ENCODE results near the gene MFSD2B.
A peak's percentile ranks its signal among the peaks of the same experiment; 100 is the strongest.
"Not testable (repeated sequence)": the region's sequence is repeated elsewhere in the genome, so short reads cannot be mapped to it uniquely, and the experiment has no call there.

The MFSD2B gene

DNA sequence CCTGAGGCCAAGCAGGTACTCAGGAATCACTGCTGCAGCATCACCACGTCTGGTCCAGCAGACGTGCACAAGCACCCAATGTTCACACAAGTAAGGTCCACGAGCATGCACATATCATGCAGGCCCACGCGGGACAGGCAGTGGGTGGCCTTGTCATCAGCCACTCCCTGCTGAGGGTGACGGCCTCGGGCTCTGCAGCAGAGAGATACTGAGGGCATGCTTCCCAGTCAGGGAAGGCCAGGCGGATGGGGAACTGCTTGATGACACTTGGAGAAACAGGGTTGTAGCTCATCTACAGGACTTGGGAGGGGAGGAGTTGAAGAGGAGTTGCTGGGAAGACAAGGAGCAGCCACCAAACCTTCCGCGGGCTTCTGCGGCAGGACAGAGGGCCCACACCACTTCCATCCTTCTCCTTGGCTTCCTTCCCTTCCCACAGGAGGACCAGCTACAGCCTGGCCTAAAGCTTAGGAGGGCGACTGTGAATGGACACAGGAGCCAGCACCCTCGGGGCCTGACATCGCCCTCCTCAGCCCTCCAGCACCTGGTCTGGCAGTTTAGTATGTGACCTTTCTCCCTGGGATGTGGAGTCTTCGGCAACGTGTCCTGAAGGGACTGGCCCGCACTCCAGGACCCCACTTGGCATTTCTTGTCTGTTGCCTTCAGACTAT is 15.2 kb downstream of the MFSD2B start:
- TF ChIP-seq, protein P1, sequence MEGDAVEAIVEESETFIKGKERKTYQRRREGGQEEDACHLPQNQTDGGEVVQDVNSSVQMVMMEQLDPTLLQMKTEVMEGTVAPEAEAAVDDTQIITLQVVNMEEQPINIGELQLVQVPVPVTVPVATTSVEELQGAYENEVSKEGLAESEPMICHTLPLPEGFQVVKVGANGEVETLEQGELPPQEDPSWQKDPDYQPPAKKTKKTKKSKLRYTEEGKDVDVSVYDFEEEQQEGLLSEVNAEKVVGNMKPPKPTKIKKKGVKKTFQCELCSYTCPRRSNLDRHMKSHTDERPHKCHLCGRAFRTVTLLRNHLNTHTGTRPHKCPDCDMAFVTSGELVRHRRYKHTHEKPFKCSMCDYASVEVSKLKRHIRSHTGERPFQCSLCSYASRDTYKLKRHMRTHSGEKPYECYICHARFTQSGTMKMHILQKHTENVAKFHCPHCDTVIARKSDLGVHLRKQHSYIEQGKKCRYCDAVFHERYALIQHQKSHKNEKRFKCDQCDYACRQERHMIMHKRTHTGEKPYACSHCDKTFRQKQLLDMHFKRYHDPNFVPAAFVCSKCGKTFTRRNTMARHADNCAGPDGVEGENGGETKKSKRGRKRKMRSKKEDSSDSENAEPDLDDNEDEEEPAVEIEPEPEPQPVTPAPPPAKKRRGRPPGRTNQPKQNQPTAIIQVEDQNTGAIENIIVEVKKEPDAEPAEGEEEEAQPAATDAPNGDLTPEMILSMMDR (IDR thresholded peaks at IDR 0.05): no peak
- no peak overlapping the region for H3K4me3 ChIP-seq
- no peak for DNase-seq (ENCODE audit: low spot score)
- no peak overlapping the region for H3K27ac ChIP-seq

DNA sequence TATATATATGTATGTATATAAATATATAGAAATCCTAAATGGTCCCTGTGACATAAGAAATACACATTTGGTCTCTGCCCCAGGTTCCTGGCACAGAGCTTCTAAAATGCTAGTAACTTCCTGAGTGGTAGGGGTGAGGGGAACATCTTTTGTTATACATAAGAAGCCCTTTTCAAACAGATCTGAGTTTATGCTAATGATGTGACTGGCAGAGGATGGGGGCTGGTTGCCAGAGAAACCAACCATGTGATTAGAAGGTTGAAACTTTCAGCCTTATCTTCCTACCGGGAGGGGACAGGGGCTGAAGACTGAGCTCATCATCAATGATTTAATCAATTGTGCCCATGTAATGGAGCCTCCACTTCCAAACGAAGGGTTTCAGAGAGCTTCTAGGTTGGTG is 16.3 kb downstream of the MFSD2B start:
- H3K4me3 ChIP-seq: no peak overlapping the region
- H3K27ac ChIP-seq: no peak overlapping the region
- TF ChIP-seq, protein P1 (IDR thresholded peaks at IDR 0.05): no peak
- DNase-seq (ENCODE audit: low spot score): no peak

GRCh38 chr2:24038786-24039499 is 29.1 kb downstream of the MFSD2B start:
- TF ChIP-seq, protein P1 (IDR thresholded peaks at IDR 0.05): no peak
- Histone ChIP-seq H3K4me3 (no peak overlapping the region), H3K27ac (no peak overlapping the region)
- DNase-seq (ENCODE audit: low spot score): no peak

GRCh38 chr2:24040511-24040910 is 30.6 kb downstream of the MFSD2B start:
- H3K27ac ChIP-seq: no peak overlapping the region
- H3K4me3 ChIP-seq: no peak overlapping the region
- DNase-seq (ENCODE audit: low spot score): no peak
- TF ChIP-seq, protein P1 (IDR thresholded peaks at IDR 0.05): no peak

DNA sequence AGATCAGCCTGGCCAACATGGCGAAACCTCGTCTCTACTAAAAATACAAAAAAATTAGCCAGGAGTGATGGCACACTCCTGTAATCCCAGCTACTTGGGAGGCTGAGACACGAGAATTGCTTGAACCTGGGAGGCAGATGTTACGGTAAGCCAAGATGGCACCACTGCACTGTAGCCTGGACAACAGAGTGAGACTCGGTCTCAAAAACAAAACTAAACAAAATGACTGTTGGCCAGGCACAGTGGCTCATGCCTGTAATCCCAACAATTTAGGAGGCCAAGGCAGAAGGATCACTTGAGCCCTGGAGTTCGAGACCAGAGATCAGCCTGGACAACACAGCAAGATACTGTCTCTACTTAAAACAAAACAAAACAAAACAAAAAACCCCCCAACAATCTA is 33.2 kb downstream of the MFSD2B start:
- not testable (repeated sequence) for H3K4me3 ChIP-seq; H3K27ac ChIP-seq; DNase-seq (ENCODE audit: low spot score)

GRCh38 chr2:24045511-24046508 is 35.9 kb downstream of the MFSD2B start:
- no peak for DNase-seq (ENCODE audit: low spot score)
- peak overlapping the region; percentile 81 for H3K4me3 ChIP-seq

GRCh38 chr2:24046599-24046929 is 36.7 kb downstream of the MFSD2B start:
- TF ChIP-seq, protein P1 (IDR thresholded peaks at IDR 0.05): no peak
- DNase-seq (ENCODE audit: low spot score): no peak
- H3K27ac ChIP-seq: peak overlapping the region; percentile 29 to 88
- H3K4me3 ChIP-seq: peak overlapping the region; percentile 81

More at GRCh38 chr2:24045511-24046508, 35.9 kb downstream of the MFSD2B start:
- TF ChIP-seq, protein P1 (IDR thresholded peaks at IDR 0.05): no peak
- H3K27ac ChIP-seq: no peak overlapping the region
